GM18951 (cell line): ENCODE measurements around the gene MS4A5.

Experiments
- POLR2A ChIP-seq: IDR thresholded peaks from 4 replicates; pipeline ENCODE4 v1.6.1; 2011; ENCODE audit warnings: mild to moderate bottlenecking; ENCODE audit not compliant: insufficient read length, insufficient read depth; ENCODE audit errors: extremely low read depth
- in situ Hi-C: fragments of 300-500 bp; cut with MboI; formaldehyde crosslinking; loops from one replicate; pipeline ENCODE4 v1.12.0; 2022; ENCODE audit warnings: low sequenced_read_pairs, mixed read lengths, inconsistent platforms; ENCODE audit not compliant: unreplicated experiment

MS4A5 gene, protein sequence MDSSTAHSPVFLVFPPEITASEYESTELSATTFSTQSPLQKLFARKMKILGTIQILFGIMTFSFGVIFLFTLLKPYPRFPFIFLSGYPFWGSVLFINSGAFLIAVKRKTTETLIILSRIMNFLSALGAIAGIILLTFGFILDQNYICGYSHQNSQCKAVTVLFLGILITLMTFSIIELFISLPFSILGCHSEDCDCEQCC

DNA sequence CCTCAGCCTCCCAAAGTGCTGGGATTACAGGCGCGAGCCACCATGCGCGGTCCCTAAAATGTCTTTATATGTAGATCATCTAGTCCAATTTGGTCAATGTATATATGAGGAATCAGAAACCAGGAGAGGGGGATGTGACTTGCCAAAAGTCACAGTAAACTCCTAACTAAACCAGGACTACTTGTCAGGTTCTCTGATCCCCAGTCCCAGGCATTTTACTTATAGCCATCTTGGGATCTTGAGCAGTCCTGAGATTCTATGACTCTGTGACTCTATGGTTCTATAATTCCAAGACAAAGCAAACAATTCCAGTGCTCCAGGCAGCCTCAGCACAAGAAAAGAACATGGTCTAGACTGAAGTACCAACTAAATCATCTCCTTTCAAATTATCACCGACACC is at the start of gene MS4A5:
MS4A5 (plus strand) TSS at position 301 of the 400 bp plus-strand sequence. CDS start 103 bp downstream, outside the sequence.
- no peak for TF ChIP-seq POLR2A
- in situ Hi-C loops = no loop called here

DNA sequence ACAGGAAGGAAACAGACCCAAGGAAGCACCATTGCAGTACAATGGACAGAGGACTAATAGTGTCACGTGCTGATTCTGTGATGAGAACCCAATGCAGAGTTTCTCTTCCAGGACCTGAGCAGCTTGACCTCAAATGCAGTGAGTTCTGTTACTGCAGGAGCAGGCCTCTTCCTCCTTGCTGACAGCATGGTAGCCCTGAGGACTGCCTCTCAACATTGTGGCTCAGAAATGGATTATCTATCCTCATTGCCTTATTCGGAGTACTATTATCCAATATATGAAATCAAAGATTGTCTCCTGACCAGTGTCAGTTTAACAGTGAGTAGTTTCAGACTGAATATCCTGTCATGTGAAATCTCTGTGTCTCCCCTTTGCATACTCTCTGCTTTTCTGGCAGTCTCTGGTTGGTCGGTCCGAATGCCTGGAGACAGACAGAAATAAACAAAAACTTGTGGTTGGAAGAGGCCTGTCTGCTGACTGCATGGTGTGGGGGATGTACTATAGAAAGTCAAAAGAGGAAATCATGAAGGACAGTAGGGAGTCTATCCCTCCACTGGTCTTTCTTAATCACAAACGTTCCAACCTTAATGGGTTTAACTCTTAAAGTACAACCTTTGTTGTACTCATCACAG is 40.0 kb upstream of the MS4A5 start:
- in situ Hi-C loops = no loop called here
- no peak for TF ChIP-seq POLR2A

DNA sequence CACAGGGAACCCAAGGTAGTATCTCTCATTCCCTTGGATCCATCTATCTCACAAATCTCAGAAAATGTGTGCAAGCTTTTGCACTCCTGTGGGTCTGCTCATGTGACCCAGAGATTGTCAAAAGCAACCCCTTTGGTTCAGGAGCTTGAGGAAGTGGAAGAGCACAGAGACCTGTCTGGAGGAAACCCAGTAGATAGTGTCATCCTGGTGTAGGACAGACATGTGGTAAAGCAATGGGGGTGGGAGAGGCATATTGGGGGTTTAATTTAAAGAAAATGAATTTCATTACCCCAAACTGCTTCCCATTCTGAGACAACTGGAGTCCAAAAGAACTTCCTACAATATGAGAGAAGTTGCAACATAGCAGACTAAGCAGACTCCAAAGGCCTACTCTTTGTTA is 39.0 kb upstream of the MS4A5 start:
- in situ Hi-C loops = no loop called here
- TF ChIP-seq POLR2A = no peak

DNA sequence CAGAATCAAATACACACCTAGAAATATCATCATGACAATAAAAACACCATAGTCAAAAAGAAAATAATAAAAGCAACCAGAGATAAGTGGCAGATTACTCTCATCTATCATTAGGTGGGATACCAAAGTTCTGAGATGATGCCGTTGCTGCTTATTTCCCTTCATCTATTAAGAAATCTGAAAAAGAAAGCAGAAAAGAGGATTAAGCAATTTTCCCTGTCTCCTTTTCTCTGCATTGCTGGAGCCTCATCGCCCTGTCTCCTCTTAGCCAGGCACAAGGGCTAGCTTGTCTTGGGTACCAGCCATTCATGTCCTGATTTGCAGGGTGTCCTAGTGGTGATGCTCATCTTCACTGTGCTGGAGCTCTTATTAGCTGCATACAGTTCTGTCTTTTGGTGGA is 37.0 kb upstream of the MS4A5 start:
- in situ Hi-C loops = no loop called here
- no peak for TF ChIP-seq POLR2A

DNA sequence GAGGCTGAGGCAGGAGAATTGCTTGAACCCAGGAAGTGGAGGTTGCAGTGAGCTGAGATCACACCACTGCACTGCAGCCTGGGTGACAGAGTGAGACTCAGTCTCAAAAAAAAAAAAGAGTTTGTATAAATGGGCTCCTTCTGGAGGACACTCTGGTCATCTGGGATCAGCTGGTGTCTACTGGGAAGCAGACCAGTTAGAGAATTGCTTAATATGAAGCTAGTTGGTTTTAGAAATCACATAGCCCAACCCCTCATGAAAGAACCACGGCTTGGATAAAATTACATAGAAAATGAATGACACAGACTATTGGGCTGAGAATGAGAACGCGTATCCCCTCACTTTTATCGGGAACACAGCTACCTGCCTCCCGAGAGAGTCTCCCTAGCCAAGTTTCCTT is 36.4 kb upstream of the MS4A5 start:
- TF ChIP-seq POLR2A = no peak
- in situ Hi-C loops = no loop called here

DNA sequence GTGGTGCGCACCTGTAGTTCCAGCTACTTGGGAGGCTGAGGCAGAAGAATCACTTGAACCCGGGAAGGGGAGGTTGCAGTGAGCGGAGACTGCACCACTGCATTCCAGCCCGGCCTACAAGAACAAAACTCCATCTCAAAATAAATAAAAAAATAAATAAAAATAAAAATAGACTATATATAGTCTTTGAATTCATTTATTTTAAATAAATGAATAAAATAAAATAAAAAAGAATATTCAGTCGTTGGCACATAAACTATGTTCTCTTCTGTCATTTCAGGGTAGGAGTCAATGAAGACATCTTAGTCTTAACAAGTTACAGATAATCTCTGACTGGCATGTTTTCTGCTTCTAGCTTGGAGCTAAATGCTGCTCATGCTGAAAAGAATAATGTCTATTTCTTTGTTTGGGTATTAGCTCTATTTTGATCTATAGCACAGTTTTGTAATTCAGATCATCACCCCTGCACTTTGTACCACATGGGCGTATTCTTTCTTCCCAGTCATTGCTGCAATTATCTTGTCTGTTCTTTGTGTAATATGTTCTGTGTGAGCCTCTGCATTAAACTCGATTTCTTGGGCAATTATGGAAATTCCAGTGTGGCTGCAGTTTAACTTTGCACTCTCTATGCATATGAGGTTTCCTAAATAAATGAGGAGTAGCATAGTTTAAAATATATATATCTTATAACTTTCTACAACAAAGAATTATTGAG is 34.5 kb upstream of the MS4A5 start:
- in situ Hi-C loops = no loop called here
- no peak for TF ChIP-seq POLR2A

DNA sequence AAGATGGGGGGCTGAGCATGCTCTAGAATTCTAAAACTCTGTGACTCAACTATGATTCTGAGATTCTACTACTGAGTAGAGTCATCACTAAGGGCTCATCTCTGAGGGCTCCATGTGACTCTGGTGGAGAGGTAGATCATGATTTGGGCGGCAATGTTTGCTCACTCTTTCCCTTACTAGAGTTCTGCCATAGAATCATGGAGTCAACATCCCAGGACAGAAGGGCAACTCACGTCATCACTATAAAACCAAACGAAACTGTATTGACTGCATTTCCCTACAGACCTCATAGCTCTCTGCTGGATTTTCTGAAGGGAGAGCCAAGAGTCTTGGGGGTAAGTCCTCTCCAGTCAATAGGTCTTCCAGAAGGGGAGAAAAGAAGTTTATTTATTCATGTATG is 33.0 kb upstream of the MS4A5 start, which contains the start of gene MS4A14:
MS4A14 (plus strand) TSS at position 78 of the 400 bp plus-strand sequence; CDS start at position 198, 120 bp downstream.
- in situ Hi-C loops = no loop called here
- TF ChIP-seq POLR2A = no peak

DNA sequence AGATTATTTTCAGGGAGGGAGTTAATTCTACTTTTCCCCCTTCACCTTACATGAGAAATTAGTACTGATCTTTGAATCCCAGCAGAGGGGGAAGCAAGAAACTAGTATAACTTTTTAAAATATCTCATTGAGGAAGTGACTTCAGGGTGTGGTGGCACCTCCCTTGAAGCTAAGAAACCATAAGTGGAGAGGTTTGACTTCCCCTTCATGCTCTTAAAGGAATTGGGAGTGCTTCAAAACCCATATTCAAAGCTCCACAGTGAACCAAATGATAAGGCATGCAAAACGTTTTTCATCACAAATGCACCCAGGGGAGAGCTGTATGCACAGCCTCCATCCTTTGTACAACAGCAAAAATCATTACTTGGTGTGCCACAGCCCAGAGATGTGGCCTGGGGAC is 32.6 kb upstream of the MS4A5 start:
- TF ChIP-seq POLR2A = no peak
- in situ Hi-C loops = no loop called here

DNA sequence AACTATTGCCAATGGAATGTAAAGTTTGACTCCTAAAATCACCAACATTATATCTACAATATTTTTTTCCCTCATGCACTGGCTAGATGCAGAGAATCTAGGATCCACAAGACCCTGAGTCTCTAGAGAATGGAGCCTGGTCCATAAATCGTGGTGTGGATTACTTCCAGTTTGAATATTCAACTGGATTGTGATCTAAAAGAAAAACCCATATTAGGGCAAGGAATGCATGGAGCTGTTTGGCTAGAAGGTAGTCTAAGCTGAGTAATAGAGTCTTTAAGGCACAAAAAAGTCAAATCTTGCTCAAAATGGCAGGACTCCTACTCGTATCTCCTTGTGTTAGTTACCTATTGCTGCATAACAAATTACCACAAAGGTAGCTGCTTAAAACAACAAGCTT is 9.4 kb upstream of the MS4A5 start:
- TF ChIP-seq POLR2A = no peak
- in situ Hi-C loops = no loop called here

DNA sequence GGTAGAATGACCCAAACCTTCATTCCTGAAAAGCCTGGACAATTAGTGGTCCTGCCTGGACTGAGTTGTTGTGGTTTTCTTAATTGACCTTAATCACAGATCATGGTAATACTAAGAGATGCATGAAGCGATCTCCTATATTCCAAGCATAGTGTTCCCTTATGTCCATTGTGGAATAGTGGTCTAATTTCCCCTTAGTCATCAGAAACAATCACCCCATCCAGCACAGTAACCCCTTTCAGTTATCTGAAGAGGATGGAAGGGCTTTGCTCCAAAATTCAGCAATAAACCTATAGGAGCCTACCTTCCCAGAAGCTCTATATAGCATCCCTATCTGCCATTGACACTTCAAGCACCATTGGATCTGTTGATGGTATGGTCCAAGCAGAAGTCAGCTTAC is 6.8 kb upstream of the MS4A5 start:
- in situ Hi-C loops = no loop called here

DNA sequence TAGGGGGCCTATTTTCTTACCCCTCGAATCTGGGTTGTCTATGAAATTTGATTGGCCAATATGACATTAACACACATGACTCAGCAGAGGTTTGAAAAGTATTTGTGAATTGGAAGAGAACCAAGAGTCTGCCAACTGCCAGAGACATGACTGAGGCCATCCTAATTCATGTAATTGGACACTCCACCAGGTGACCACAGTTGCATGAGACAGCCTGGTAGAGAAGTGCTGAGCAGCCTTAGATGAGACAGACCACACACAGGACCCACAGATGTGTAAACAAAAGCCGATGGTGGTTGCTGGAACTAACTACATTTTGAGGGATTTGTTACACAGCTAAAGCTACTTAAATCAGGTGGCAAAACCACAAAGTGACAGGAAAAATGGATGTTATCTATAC is 855 bp upstream of the MS4A5 start:
- TF ChIP-seq POLR2A = no peak
- in situ Hi-C loops = no loop called here

More for the DNA sequence above, 6.8 kb upstream of the MS4A5 start:
- no peak for TF ChIP-seq POLR2A

DNA sequence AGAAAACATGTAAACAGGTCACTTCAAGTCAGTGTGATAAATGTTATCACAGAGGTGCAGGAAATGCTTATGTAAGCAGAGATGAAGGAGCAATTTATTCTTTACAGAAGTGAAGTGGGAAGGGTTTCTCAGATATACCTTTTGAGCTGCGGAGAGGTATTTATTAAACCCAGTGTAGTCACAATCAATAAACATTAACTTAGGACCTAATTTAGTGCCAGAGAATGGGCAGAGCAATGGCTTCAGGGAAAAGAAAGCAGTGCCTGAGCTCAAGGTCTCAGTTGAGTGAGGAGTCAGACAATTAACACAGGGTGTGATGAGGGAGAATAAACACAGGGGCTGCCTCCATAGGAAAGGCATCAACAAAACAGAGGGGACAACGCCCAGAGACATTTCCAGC is 1.9 kb downstream of the MS4A5 start:
- in situ Hi-C loops = no loop called here

DNA sequence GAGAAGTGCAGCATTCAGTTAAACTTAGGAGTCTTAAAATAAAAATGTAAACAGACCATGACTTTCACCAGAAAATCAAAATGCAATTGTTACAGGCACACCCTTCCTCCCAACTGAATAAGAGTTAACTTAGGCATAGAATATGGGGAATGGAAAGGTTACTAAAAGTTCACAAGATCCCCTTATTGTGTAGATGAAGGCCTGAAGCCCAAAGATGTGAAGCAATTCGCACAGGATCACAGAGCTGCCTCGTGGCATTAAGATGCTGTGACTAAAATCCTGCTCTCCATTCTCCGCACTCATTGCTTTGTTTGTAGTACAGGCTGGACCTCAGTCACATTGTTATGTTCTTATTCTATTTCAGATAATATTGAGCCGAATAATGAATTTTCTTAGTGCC is 4.0 kb downstream of the MS4A5 start:
- TF ChIP-seq POLR2A = no peak
- in situ Hi-C loops = no loop called here

More for the DNA sequence above, 1.9 kb downstream of the MS4A5 start:
- TF ChIP-seq POLR2A = no peak

DNA sequence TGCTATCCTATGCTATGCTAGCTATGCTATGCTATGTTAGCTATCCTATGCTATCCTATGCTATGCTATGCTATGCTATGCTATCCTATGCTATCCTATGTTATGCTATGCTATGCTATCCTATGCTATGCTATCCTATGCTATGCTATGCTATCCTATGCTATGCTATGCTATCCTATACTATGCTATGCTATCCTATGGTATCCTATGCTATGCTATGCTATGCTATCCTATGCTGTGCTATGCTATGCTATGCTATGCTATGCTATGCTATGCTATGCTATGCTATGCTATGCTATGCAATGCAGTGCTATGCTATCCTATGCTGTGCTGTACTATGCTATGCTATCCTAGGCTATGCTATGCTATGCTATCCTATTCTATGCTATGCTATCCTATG is 17.7 kb downstream of the MS4A5 start:
- in situ Hi-C loops = no loop called here
- TF ChIP-seq POLR2A = no peak
